GM18861 (cell line): Measurements from ENCODE around the gene KHDC1.
"Not testable (repeated sequence)": the region's sequence is repeated elsewhere in the genome, so short reads cannot be mapped to it uniquely, and the experiment has no call there.

Source experiments
- ATAC-seq: cut with Tn5 transposase; IDR thresholded peaks from one replicate; pipeline ENCODE4 v1.9.1; 2021; ENCODE audit not compliant: unreplicated experiment

The KHDC1 gene

GRCh38 chr6:73262671-73263569 lies at the start of gene KHDC1:
KHDC1 (minus strand) TSS chr6:73263196; CDS start chr6:73242517, 20,679 bp downstream.
- ATAC-seq = peak; percentile 90

GRCh38 chr6:73310503-73310845 lies 47.5 kb upstream of the KHDC1 start:
- ATAC-seq = not testable (repeated sequence)

GRCh38 chr6:73309785-73310502 lies 46.9 kb upstream of the KHDC1 start:
- ATAC-seq = peak; percentile 93

GRCh38 chr6:73309535-73309784 lies 46.5 kb upstream of the KHDC1 start:
- ATAC-seq = peak; percentile 5

- ATAC-seq = no peak
These were observed 45.9 kb upstream of the KHDC1 start for GRCh38 chr6:73308712-73309534.

- ATAC-seq = not testable (repeated sequence)
These were observed 40.8 kb upstream of the KHDC1 start for GRCh38 chr6:73303773-73304172.

- no peak for ATAC-seq
These were observed 39.3 kb upstream of the KHDC1 start for GRCh38 chr6:73302339-73302738.

GRCh38 chr6:73299151-73299971 lies 36.4 kb upstream of the KHDC1 start:
- no peak for ATAC-seq

- no peak for ATAC-seq
These were observed 30.3 kb upstream of the KHDC1 start for GRCh38 chr6:73293331-73293730.

GRCh38 chr6:73290435-73290834 lies 27.4 kb upstream of the KHDC1 start:
- ATAC-seq = no peak

- ATAC-seq = no peak
These were observed 23.8 kb upstream of the KHDC1 start for GRCh38 chr6:73286752-73287151.

- no peak for ATAC-seq
These were observed 22.8 kb upstream of the KHDC1 start for GRCh38 chr6:73285674-73286283.

GRCh38 chr6:73282871-73283270 lies 19.9 kb upstream of the KHDC1 start:
- no peak for ATAC-seq

- not testable (repeated sequence) for ATAC-seq
These were observed 18.7 kb upstream of the KHDC1 start for GRCh38 chr6:73281684-73282083.

GRCh38 chr6:73269296-73269695 lies 6.3 kb upstream of the KHDC1 start:
- ATAC-seq = not testable (repeated sequence)

- ATAC-seq = not testable (repeated sequence)
These were observed 5.9 kb upstream of the KHDC1 start for GRCh38 chr6:73268896-73269295.

GRCh38 chr6:73264446-73264845 lies 1.4 kb upstream of the KHDC1 start:
- ATAC-seq = no peak

- no peak for ATAC-seq
These were observed 544 bp upstream of the KHDC1 start for GRCh38 chr6:73263570-73263909.

- no peak for ATAC-seq
These were observed 4.3 kb downstream of the KHDC1 start for GRCh38 chr6:73258721-73259120.

GRCh38 chr6:73254323-73254722 lies 8.7 kb downstream of the KHDC1 start:
- ATAC-seq = not testable (repeated sequence)
